DOHH2 (cell line): ENCODE results near the gene TIPARP.

Source experiments
- EZH2phosphoT487 ChIP-seq: fragments of 200-600 bp; sonication (generic); IDR thresholded peaks from 2 replicates; pipeline ENCODE4 v1.6.1; 2017; ENCODE audit warnings: borderline replicate concordance, mild to moderate bottlenecking, antibody characterized with exemption, low read length, moderate library complexity, mixed read lengths
- TF ChIP-seq, protein P1 (sequence below): fragments of 200-600 bp; sonication (generic); IDR thresholded peaks from one replicate; pipeline ENCODE4 v1.5.1; 2014; ENCODE audit warnings: antibody characterized with exemption, mild to moderate bottlenecking, low read depth, low read length; ENCODE audit not compliant: poor library complexity, severe bottlenecking

DNA sequence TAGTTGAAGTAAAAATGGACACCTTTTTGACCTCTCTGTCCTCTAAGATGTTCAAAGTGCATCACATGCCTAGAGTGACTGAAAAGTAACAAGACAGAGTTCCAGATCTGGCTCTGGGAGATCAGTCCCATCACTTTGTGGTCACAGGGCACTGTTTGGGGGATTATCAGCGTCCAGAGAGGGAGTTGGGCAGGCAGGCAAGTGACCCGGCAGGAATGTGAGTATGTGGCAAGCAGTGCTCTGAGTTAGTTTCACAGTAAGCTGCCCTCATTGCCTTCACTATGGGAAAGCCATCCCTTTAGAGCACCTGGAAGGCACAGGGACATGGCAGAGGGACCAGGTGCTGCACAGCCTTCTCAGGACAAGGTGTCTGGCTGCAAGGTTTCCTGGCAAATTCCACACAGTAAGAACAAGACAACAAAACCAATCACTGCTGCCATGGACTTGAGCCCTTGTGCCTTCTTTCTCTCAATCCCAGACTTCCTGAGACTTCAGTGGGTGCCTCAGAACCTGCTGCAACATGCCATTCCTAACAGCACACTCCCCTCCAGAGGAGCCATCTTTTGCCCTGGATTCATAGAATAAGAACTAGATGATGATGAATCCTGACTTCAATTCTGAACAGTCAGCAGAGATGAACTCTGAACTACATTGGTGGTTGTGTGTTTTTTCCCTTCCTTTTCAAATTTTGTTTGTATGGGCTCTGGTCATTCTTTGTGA is 55.2 kb downstream of the TIPARP start:
- TF ChIP-seq, protein P1, sequence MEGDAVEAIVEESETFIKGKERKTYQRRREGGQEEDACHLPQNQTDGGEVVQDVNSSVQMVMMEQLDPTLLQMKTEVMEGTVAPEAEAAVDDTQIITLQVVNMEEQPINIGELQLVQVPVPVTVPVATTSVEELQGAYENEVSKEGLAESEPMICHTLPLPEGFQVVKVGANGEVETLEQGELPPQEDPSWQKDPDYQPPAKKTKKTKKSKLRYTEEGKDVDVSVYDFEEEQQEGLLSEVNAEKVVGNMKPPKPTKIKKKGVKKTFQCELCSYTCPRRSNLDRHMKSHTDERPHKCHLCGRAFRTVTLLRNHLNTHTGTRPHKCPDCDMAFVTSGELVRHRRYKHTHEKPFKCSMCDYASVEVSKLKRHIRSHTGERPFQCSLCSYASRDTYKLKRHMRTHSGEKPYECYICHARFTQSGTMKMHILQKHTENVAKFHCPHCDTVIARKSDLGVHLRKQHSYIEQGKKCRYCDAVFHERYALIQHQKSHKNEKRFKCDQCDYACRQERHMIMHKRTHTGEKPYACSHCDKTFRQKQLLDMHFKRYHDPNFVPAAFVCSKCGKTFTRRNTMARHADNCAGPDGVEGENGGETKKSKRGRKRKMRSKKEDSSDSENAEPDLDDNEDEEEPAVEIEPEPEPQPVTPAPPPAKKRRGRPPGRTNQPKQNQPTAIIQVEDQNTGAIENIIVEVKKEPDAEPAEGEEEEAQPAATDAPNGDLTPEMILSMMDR = no peak
- no peak for TF ChIP-seq EZH2phosphoT487
